ENCODE data around the gene ODAD4.
"Not testable (repeated sequence)": the region's sequence is repeated elsewhere in the genome, so short reads cannot be mapped to it uniquely, and the experiment has no call there.

The ODAD4 gene

DNA sequence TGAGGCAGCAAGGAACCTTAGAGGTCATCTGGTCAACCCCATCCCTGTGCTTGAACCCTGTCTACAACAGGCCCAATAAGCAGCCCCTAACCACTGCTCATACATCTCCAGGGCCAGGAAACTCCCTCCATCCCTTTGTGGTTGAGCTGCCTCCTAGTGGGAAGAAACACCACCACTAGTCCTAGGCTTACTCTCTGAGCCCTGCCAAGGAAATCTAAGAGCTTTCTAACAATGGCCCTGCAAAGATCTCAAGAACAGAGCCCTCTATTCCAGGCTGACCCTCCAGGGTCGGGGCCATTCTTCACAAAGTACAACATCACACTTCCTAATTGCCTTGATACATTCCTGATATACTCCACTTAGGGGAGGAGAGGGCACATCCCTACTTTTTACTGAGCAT is 17.5 kb upstream of the ODAD4 start:
- DNase-seq (ENCODE audit: low spot score) = no peak

DNA sequence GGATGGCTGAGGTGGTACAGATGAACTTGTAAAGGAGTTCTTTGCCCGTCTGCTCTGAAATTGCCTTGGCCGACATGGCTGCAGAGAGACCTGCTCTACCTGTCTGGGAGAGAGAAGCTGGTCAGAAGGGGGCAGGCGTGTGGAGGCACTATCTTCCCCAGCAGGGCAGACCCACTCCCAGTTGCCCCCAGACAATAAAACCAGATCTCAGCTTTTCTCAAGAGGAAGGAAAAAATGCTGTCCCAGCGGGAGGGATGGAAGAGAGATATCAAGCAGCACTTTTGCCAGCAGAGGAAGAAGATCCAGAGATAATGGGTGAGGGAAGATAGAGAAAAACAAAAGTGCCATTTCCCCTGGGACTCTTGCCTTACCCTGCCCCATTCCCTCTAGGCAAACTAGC is 16.6 kb upstream of the ODAD4 start:
- no peak for DNase-seq (ENCODE audit: low spot score)

DNA sequence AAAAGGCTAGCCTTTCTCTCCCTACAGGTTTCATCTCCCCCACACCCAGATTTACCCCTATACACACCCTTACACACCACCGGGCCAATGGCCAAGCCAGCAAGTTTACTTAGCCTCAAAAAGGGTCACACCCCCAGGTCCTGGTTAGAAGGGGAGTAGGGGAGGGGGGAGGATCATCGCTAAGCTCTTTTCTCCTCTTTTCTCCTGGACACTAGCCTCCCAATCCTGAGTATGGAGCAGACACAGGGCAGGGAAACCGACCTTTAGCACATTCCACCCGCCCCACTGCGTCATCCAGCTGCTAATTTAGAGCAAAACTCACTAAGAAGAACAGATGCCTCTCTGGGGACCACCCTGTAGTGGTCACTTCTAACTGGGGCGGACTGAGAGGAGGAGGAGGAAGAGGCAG is 16.1 kb upstream of the ODAD4 start:
- DNase-seq (ENCODE audit: low spot score) = peak; percentile 61

DNA sequence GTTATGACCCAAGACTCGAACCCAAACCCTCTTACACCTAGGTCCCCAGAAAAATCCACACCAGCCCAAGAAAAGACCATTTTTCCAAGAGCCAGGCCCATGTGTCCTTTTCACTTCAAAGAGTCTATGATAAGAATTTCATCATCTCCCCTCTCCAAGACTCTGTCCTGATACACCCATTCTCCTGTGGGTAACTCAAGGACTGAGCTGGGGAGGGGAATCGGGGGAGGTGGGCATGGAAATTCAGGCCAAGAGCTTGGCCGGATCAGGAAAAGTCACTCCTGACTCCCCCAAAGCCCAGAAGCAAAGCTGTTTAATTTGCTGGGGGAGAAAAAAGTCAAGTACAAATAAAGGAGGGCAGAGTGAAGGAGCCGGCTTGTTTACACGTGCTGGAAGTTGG is 15.4 kb upstream of the ODAD4 start:
- no peak for DNase-seq (ENCODE audit: low spot score)

DNA sequence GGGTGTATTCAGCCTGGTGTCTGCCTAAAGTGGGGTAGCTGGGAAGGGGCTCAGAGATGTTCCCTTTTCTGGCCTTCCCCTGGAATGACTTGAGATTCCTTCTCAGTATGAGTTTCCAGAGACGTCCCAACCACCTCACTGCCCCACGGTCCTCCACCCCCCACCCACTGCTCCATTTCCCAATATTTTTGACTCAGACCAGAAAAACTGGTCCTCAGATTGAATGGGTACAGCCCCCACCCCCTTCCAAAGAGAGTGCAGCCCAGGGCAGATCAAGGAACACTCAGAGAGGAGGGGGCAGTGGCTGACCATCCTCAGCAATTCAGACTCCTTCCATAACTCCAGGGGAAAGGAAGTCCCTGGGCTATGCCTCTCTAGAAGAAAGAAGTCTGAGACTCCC is 14.9 kb upstream of the ODAD4 start:
- no peak for DNase-seq (ENCODE audit: low spot score)

DNA sequence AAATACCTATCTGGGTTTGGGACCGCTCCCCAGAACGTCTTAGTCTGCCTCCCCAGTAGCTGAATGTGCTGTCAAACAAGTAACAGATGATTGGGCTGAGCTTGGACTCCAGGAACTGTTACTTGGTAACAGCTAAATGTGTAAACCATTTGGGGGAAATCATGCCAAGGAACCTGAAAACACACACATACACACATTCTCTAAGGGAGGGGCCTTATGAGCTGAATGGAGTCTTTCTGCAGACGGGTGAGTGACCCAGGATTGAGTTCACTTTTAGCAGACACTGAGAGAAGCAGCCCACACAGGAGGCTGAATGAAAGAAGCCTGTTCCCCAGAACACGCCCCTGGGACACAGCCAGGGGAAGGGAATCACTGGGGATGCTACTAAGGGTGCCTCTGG is 13.2 kb upstream of the ODAD4 start:
- no peak for DNase-seq (ENCODE audit: low spot score)

DNA sequence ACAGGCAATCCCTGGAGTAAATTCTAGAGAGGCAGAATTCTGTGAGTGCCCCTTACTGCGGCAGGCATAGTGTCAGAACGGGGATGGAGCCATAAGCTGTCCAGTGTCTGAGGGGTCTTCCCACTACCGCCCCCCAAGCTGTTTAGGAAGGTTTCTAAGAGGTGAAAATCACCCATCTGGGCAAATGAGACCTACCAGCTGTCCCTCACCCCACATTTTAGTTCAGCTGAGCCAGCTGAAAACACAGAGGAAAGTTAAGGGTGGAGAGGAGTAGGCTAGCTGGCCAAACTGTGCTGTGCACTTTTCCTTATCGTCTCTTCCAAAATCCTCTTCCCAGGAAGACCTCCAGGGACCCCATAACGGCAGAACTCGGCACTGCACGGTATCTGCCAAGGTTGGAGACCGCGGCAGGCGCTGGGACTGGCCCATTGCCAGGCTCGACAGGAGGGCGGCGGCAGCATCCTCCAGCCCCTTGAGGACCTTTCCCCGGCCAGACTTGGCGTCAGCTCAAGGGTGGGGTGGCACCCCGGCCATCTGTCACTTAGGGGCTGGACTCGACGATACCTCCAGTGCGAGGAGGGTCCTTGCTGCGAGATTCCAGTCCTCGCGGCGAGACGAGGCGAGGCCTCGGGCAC is 12.6 kb upstream of the ODAD4 start:
- DNase-seq (ENCODE audit: low spot score) = peak; percentile 40

DNA sequence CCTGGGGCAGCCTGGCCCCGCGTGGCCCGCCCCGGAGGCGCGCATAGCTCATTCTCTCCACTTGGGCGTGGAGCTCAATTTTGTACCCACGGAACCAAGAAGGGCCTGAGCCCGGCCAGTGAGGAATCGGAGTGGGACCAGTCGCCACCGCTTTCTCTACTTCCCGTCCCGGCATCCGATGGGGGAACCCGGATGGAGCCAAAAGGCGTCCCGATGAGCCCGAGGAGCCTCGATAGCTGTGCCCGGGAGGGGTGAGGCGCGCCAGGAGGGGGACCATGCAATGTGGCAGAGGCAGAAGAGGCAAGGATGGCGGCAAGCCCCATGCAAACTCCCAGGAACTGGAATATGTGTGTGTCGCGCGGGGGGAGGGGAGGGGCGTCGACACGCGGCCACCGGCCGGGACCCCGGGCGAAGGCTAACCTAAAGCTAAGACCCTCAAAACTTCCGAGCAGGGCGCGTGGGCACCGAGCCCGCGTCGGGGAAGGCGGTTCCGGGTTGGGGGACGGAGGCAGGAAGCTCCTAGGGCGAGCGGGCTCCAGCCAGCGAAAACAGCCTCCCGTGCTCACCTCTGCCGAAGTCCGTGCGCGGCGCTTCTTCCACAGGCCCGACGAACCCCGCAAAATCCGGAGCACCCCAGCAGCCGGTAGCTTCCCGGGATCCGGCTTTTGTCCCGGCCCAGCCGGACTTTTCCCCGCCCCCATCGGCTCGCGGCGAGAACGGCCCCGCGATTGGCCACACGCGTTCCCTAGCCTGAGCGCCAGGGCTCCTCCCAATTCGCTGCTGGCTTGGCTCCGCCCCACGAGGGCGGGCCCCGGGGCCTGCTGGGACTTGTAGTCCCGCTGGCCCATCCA is 11.9 kb upstream of the ODAD4 start, which contains the start of gene ACLY:
TSS of gene ACLY (minus strand) at position 638 of the 851 bp plus-strand sequence. CDS start 5,078 bp downstream, outside the sequence.
- peak; percentile 37 for DNase-seq (ENCODE audit: low spot score)

DNA sequence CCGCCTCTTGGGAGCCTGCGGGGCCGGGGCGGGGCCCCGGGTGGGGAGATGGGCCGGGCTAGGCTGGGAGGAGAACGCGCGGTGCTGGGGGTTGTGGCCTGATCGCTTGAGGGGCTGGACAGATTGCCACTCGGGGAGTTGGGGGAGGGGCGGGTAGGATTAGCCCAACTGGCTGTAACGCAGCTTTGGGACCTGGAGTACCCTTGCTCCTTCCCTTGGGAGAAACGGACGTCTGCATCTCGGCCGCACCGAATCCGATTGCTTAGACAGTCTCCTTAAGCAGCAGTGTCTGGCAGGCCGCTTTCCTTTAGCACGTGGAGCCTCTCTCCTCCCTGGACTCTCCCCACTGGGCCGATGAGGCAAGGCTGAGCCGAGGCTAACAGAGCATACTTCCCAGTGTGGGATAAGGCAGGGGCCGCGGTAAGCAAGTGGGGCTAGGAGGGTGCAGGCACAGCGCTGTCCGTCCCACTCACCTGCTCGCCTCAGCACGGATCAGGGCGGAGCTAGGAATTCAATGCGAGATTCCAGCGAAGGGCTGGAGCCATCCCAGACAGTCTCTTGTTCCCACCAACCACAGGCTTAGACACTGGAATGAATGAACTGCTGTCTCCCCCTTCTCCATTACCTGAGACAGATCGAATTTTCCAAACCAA is 11.1 kb upstream of the ODAD4 start:
- DNase-seq (ENCODE audit: low spot score) = peak; percentile 96

DNA sequence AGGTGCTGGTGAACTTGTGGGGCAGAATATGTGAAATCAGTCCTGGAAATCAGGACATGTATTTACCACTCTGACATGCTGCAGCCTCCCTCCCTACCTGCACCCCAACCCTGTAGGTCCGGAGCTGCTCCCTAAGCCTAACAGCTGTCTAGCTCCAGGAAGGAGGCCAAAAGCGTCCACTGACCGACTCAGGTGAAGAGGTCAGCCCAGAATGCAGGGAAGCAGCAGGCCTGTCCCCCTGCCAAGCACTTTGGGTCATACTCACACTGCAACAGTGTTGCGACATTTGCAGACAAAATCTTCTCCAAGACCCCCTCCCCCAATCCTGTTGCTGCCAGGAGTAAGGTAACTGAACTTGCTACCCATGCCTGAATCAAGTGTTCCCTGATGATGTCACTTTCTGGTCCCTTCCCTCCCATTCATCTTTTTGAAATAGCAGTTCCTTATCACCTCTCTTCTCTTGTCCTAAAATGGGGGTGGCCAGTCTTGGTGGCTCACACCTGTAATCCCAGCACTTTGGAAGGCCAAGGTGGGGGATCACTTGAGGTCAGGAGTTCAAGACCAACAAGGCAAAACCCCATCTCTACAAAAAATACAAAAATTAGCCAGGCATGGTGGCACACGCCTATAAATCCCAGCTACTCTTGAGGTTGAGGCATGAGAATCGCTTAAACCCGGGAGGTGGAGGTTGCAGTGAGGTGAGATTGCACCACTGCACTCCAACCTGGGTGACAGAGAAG is 10.4 kb upstream of the ODAD4 start:
- no peak for DNase-seq (ENCODE audit: low spot score)

DNA sequence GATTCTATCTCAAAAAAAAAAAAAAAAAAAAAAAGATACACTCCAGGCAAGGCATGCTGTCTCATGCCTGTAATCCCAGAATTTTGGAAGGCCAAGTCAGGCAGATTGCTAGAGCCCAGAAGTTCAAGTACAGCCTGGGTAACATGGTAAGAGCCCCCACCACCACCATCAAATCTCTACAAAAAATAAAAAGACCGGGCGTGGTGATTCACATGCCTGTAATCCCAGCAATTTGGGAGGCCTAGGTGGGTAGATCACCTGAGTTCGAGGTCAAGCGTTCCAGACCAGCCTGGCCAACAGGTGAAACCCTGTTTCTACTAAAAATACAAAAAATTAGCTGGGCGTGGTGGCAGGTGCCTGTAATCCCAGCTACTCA is 9.8 kb upstream of the ODAD4 start:
- no peak for DNase-seq (ENCODE audit: low spot score)

DNA sequence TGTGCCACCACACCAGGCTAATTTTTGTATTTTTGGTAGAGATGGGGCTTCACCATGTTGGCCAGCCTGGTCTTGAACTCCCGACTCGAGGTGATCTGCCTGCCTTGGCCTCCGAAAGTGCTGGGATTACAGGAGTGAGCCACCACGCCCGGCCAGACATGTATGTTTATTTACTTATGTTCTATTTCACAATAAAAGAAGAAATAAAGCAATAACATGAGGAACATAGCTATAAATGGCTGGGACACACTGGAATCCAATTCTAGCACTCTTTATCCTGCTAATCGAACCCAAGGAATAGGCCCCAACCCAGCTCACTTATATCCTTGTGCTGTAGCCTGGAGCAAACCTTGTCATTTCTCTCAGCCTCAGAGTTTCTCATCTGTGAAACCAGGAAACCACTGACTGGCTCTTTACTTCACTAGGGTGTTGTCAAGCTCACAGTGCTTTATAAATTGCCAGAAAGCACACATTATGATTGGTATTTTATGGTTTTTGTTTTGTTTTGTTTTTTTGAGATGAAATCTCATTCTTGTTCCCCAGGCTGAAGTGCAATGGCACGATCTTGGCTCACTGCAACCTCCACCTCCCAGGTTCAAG is 4.3 kb upstream of the ODAD4 start:
- no peak for DNase-seq (ENCODE audit: low spot score)

DNA sequence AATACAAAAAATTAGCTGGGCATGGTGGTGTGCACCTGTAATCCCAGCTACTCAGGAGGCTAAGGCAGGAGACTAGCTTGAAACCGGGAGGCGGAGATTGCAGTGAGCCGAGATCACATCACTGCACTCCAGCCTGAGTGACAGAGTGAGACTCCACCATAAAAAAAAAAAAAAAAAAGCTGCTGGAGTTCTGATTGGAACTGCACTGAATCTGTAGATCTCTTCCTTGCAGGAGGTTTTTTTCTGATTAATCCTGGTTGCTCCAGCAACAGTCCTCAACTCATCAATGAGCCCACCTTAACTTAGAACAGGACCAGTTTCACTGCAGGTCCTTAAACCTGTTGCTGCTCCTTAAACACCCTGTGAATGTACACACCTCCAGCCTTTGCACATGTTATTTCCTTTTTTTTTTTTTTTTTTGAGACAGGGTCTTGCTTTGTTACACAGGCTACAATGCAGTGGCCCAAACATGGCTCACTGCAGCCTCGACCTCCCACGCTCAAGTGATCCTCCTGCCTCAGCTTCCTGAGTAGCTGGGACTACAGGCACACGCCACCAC is 1.6 kb upstream of the ODAD4 start:
- no peak for DNase-seq (ENCODE audit: low spot score)

DNA sequence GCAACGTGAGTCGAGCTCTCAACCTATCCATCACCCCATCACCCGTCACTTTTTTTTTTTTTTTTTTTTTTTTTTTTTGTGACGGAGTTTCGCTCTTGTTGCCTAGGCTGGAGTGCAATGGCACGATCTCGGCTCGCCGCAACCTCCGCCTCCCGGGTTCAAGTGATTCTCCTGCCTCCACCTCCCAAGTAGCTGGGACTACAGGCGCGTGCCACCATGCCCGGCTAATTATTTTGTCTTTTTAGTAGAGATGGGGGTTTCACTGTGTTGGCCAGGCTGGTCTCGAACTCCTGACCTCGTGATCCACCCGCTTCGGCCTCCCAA is 378 bp downstream of the ODAD4 start:
- not testable (repeated sequence) for DNase-seq (ENCODE audit: low spot score)

DNA sequence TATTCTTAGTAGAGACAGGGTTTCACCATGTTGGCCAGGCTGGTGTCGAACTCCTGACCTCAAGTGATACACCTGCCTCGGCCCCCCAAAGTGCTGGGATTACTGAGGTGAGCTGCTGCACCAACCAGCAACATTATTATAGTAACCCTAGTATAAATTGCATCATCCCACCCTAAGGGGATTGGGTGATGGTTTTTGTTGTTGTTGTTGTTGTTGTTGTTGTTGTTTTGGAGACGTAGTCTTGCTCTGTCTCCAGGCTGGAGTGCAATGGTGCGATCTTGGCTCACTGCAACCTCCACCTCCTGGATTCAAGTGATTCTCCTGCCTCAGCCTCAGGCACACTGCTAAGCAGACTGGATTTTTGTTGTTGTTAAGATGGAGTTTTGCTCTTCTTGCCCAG is 1.3 kb downstream of the ODAD4 start:
- not testable (repeated sequence) for DNase-seq (ENCODE audit: low spot score)

DNA sequence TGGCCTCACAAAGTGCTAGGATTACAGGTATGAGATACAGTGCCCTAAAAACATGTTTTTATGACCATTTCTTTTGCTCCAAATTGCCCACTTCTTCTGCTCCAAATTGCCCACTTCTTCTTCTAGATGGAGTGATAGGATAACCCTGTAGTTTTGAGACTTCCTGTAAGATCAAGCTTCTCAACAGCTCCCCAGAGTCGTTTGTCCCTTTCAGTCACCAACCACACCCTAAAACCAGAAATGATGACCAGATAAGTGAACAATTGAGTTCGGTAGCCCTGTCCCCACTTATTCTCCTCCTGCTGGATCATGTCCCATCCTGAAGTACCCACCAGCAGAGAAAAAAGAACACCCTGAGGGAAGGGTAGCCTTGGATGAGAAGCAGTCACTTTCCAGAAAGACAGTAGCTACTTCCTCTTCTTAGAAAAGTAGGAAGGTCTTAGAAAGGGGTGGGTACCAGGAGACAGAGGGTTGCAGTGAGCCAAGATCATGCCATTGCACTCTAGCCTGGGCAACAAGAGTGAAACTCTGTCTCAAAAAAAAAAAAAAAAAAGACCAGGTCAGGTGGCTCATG is 2.5 kb downstream of the ODAD4 start:
- DNase-seq (ENCODE audit: low spot score) = no peak

DNA sequence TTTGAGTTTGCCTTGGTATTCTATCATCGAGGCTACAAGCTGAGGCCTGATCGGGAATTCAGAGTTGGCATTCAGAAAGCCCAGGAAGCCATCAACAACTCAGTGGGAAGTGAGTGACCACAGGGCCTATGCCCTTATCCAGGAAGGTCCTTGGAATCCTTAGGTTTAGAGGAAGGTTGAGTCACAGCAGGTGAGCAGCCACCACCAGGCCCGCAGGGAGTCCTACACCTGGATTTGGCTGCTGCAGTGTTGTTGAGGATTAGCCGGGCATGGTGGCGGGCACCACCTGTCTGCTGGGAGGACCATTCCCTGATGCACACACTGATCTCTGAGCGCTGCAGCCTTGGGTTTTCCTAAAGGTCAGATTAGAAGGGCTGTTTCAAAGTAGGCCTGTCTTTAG is 5.2 kb downstream of the ODAD4 start:
- no peak for DNase-seq (ENCODE audit: low spot score)

DNA sequence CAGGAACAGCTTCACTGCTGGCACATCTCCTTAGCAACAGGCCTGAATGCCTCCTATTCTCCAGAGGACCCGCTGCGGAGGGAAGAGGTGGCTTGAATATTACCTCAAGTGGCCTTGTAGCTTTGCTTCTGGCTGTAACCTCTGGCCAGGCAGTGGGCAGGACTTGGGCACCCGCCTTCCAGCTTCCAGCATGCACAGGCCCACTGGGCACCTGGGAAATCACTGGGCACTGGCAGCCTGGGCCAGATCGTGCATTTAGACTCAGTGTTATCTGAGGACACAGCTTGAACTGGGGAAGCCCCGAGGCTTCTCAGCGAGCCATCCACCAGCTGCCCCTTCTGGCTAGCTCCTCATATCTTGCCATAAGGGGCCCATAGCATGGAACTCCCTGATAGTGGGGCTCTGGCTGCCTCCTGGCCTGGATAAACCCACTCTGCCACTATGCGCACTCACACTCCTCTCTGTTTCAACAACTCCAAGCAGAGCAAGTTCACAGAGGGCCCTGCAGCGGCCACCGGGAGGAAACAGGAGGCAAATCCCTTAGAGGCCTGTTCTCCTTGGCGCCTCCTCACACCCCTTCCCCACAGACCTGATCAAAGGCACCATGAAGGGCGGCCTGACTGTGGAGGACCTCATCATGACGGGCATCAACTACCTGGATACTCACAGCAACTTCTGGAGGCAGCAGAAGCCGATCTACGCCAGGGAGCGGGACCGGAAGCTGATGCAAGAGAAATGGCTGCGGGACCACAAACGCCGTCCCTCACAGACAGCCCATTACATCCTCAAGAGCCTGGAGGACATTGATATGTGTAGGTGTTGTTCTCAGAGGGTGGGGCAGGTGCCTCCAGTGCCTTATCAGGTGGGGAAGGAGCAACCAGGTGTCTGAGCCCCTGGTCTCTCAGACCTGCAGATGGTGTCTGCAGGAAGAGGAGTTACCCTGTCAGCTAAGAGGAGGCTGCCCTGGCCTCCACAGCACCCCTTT is 7.8 kb downstream of the ODAD4 start:
- DNase-seq (ENCODE audit: low spot score) = no peak

DNA sequence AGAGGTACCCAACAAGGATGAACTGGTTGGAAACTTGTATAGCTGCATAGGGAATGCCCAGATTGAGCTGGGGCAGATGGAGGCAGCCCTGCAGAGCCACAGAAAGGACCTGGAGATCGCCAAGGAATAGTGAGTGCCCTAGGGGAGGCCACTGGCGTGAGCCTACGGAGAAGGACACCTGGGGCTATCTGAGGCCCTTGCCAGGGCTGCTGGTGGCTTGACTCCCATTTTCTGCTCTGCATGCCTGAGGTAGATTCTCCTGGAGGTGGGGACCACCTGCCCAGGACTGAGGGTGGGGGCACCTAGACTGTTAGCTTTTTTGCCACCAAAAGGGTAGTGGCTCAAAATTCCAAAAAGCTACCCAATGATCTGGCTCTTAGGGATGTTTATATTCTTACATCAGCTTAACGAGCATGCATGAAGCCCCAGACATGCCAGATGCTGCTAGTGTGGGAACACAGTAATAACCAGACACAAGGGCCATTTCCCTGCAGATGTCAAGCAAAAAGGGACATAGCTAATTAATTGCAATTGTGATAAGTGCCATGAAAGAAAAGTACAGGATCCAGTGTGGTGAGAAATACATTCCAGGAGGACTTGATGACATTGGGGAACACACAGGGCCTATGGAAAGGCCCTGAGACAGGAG is 8.8 kb downstream of the ODAD4 start:
- no peak for DNase-seq (ENCODE audit: low spot score)

DNA sequence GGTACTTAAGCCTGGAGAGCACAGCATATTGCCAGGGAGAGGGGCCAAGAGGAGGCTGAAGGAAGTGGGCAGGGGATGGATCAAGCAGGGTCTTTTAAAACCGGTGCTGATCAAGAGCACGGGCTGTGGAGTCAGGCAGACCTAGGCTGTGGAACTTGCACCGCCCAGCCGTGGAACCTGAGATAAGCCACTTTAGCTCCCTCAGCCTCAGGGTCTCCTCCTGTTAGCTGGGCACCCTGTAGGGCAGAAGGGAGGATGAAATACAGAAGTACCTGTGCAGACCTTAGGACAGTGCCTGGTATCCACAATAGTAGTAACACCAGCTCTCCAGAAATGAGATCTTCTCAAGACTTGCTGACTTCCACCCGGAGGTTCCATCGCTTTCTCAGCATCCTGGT is 9.3 kb downstream of the ODAD4 start:
- DNase-seq (ENCODE audit: low spot score) = no peak
